GM10847 (cell line): Measurements from ENCODE around the gene SUSD6.

ENCODE experiments used
- POLR2A ChIP-seq: IDR thresholded peaks from 2 replicates; pipeline ENCODE4 v1.6.1; 2011; ENCODE audit not compliant: insufficient read length; ENCODE audit errors: extremely low read depth

SUSD6 gene

DNA sequence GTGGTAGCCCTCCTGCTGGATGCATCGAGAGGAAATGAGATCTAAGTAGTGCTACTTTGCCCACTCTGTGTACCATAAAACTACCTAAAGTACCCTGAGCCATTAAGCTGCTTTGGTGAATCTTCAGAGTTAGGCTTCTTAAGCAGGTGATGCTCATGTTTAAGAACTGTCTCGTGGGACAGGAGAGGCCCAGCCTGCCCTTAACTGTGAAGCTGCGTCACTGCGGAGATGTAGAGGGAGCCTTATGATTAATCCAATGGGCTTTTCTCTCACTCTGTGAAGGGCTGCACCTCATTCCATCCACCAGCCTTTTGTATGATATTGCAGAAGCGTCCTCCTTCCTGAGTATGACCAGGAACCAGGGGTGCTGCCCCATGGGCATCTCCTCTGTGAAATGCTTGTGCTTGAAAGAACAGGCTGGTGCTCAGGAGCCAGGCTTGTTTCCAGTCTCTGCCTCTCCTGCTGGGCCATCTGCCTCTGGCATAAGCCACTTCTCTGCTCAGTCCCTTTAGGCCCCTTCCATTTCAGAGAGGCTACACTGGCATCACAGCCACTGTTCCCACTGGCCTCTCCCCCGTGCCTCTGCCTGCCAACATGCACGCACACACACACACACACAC lies 30.0 kb upstream of the SUSD6 start:
- TF ChIP-seq POLR2A = no peak

DNA sequence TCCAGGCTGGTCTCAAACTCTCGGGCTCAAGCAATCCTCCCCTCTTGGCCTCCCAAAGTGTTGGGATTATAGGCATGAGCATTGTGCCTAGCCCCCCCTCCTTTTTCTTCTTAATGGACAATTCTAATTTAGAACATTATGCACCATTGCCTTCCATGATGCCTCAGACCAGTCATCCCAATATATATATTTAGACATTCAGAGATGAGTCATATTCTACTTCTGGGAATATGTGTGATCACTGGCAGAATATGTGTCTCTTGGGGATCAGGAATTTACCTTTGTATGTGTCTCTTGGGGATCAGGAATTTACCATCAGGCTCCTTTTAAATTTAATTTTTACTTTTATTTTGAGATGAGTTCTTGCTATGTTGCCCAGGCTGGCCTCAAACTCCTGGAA lies 29.2 kb upstream of the SUSD6 start:
- TF ChIP-seq POLR2A = no peak

DNA sequence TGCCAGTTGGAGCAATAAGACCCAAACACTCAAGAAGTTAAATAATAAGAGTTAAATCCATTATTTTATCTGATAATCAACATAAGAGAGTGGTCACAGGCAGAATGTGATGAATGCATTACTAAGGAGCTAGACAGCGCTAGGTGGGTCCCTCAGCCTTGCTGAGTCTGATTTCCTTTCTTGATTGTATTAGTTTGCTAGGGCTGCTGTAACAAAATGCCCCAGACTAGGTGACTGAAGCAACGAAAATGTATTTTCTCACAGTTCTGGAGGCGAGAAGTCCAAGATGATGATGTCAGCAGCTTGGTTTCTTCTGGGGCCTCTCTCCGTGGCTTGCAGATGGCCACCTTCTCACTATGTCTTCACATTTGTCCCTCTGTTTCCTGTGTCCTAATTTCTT lies 28.6 kb upstream of the SUSD6 start:
- TF ChIP-seq POLR2A = no peak

DNA sequence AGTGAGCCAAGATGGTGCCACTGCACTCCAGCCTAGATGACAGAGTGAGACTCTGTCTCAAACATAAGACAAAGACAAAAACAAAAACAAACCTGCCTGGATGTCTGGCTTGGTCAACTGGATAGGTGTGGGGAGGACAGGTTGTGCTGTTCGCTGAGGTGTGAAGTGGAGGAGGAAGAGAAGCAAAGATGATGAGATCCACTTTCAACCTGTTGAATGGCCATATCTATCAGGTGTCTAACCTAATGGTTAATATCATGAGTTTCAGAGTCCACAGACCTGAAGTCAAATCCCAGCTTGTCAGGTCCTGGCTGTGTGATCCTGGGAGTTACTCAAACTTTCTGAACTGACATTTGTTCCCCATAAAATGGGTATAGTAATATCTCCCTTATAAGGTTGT lies 27.0 kb upstream of the SUSD6 start:
- TF ChIP-seq POLR2A = no peak

DNA sequence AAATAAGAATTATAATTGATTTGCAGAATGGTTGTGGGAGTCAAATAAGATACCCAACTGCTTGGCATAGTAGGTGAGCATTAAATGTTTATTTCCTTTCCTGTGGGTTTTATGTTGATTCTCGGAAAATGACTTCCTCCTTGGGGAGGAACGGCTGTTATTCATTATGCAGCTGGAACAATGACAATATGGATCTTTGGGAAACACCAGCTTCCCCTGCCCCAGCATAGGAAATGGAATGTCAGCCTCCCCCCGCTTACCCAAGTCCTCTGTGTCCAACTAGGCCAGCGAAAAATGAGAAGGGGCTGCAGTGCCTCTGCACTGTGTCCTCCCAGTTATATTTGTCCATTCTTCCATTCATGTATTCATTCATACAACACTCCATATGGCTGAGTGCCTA lies 25.0 kb upstream of the SUSD6 start:
- no peak for TF ChIP-seq POLR2A

DNA sequence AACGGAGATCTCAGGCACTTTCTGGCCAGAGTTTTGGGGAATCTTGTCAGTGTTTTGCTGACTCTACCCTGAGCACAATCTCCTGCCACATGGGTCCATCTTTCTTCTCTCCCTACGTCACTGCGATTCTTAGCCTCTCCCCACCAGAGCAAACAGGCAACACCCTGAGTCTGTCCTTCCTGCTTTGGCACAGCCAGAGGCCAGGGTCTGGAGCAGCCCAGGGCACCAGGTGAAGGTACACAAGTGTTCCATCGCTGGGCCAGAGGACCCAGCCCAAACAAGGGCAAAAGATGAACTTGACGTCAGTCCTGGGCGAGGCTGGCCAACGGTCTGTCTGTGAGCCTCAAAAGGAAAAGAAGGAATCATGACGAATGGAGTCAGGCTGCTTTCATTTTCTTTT lies 24.0 kb upstream of the SUSD6 start:
- no peak for TF ChIP-seq POLR2A

DNA sequence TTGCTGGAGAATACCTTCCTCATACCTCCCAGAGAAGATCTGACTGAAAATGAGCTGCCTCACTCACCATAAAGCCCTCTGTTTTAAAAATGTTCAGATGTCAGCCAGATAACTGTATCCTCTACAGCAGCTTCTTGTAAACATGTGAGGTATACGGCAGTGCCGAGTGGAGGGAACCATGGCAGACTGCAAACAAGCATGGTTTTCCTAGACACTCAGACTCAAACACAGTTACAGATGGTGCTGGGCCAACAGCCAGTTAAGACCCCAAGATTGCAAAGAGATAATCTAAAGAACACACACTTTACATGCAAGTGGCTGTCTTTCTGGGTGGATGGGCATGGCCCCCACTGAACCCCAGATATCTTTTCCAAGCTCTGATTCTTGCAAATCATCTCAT lies 20.1 kb upstream of the SUSD6 start:
- TF ChIP-seq POLR2A = no peak

DNA sequence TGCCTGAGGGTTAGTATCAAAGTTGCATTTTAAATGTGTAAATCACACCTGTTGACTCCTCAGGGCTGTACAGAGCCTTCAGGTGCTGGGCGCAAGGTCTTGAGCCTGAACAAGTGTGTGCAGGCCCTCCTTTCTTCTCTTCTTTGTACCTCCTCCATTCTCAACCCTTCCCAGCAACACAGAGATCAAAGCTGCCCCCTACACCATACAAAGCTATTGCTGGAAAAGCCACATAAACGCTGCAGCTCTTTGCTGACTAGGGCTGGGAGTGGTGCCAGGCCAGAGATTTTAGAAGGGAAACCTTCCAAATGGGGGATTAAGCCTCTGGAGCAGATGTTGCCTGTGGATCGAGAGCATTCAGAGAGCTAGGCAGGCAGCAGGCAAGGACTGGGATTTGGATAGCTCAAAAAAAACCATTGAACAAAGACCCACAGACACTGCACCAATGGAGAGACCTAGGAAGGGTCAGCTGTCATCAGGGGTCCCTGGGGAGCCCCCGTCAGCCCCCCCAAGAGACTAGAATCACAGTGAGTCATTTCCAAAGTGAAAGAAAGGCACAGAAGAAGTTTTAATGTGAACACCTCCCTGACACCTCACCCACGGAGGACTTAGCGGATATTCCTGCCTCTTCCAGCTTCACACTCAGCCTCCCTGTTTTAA lies 18.2 kb upstream of the SUSD6 start:
- TF ChIP-seq POLR2A = no peak

DNA sequence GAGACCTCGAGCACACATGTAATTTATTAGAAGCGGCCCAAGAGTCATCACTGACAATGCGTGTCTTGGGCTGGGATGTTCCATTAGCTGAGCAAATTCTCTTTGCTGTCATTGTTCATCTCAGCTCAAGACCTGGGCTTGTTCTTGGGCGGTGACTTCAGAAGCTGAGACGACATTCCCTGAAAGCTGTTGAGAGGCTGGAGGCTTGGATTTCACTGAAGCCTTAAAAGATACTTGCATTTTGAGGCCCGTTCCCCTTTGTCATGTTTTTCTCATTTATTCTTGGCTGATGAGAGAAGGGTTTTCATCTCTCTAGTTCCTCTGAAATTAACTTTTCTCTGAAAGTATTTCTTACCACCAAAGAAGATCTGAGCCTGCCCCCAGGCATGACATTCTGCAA lies 16.6 kb upstream of the SUSD6 start:
- TF ChIP-seq POLR2A = no peak

DNA sequence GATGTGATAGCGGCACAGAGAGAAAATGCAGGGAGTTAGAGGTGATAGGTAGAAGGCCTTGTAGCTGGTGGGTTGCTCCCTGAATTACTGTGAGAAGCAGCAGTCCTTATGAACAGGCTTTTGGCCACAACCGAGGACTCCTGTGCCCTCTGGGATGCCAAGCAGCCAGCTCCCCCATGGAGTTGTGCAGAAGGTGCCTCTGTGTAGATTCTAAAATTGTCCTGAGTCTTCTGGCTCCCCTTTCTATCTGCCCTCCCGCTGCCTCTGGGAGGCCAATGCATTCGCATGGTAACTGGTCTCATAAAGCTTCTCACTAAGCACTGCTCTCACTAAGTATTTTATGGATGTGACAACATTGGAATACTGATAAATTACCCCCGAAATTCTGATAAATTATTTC lies 16.1 kb upstream of the SUSD6 start:
- TF ChIP-seq POLR2A = no peak

DNA sequence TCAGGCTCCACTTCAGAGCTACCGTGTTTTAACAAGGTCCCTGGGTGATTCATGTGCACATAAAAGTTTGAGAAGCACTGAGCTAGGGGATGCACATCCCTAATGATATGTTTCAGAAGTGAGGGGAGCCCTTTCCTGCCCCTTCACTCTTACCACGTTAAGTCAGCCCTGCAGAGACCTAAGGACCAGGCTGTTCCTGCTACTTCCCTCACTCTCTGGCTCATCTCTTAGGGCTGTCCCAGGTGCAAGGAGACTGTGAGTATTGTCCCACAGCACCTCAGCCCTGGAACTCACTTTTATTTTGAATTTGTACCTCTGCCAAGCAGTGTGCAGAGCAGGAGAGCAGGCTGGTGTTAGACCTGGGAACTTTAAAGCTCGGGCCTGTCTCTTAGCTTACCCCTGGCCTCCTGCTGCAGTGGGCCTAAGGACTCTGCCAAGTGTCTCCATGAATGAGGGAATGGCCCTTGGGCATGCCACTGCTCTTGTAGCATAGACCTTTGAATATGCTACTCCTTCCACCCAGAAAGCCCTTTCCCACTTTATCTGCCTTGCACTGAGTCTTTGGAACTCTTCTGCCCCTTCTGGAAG lies 11.0 kb upstream of the SUSD6 start:
- no peak for TF ChIP-seq POLR2A

DNA sequence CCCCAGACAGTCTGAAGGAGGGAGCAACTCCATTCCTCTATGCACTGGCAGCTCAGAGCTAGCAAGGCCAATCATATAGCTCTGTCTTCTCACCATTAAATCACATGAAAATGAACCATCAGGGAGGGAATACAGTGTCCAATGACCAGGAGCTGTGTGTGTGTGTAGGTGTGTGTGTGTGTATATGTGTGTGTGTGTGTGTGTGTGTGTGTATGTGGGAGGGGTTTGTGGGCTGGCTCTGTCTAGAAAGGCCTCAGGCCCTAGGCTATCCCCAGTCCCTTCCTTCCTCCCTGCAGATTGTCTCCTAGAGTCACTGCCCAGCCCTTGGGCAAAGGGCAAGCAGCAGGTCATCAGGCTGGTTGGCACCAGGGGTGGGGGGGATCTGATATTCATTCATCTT lies 5.7 kb upstream of the SUSD6 start:
- no peak for TF ChIP-seq POLR2A

DNA sequence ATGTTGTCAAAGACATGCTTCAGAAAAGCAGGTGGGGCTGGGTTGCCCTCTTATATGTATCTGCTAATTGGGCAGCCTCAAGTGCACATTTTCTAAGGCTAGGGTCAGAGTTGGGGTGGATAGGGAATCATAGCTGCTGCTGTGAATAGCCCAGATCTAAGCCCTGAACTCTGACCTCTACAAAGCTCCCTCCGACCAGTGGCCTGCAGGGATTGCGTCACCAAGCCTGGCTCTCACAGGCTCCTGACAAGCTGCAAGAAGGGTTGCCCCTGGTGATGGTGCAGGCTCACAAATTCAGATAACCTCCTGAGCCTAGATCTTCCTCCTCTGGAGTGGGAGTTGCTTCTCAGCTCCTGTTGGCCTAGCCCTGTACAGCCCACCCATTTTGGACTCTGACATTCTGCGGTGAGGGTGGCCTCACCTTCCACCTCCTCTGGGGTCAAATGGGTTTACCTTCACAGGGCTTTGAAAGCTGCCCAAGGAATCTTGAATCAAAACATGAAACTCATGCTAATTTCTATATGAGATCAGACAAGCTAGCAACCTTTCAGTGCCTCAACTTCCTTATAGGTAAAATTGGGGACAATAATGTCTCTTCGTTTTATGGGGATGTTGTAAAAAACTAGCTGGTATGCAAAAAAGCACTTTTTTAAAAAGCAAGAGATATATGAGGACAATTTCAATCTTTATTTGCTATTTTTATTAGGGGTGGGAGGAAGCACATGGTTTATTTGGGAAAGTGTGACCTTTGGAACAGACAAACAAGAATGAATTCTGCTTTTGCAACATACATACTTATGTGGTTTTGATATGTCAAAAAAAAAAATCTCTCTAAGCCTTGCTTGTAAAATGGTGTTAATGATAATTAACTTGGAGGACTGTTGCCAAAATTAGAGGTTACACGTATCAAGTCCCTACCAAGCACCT lies 4.9 kb upstream of the SUSD6 start:
- no peak for TF ChIP-seq POLR2A

DNA sequence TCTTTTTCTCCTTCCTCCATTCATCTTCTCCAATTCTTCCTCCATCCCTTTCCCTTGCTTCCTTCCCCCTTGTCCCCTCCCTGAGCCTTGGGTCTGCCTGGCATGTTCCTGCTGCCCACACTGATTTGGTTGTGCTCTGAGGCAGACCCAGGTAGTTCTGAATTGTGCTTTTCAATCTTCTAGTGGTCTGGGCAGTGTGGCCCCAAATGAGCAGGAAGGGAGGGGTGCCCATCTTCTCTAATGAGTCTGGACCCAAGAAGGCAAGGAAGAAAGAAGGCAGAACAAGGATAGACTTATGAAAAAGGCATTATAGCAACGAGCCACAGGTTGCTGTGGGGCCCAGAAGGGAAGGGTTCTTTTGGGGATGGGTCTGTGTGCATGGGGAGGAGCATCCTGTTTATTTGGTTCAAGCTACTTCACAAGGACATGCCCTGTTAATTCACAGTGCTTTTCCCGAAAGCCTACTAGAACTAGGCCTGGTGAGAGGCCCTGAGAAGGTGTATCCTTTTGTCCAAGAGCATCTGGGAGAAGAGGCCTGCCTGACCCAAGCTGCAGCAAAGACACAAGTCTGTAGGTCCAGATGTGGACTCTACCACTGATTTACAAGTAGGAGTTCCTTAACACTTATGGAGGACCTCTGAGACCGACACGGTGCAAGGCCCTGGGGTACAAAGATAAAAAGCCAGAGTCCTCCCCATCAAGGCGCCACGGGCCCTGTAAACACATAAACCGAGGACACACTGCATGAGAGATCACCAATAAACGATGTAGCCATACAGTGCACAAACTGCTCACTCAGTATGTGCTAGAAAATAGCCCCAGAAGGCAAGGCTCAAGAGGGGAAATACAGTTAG lies 1.1 kb upstream of the SUSD6 start:
- no peak for TF ChIP-seq POLR2A

DNA sequence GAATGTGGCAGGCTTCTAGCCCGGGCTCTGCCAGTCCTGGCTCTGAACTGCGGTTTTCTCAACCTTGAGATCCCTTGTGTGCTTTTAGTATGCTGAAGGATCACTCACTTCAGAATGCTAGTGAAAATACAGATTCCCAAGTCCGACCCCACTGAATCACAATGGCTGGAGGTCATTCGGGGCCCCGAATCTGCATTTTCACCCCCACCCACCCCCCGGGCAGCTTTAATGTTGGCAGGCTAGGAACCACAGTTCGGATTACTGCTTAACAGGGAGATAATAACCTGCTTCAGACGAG lies 573 bp upstream of the SUSD6 start:
- no peak for TF ChIP-seq POLR2A
